Endodermal cell (in vitro differentiated cells): ENCODE results near the gene ARGLU1. TPM values are rescaled to one million over a fixed set of nuclear protein-coding genes. Genes with fewer than 3 reads are reported as not detected.

Experiments
- DNase-seq: peaks from one replicate; pipeline ENCODE4 v3.0.0-alpha.2; 2017
- H3K27ac ChIP-seq: 2 replicates; pipeline ENCODE4 v1.5.1; 2013; ENCODE audit warnings: mild to moderate bottlenecking, low read depth, low read length, moderate library complexity
- H3K27me3 ChIP-seq: 2 replicates; pipeline ENCODE4 v1.6.1; 2013; ENCODE audit warnings: mild to moderate bottlenecking, low read length, moderate library complexity; ENCODE audit not compliant: insufficient read depth, control insufficient read depth, poor library complexity, severe bottlenecking
- H3K36me3 ChIP-seq: 2 replicates; pipeline ENCODE4 v1.7.0; 2013; ENCODE audit warnings: mild to moderate bottlenecking, low read length, moderate library complexity; ENCODE audit not compliant: control insufficient read depth, insufficient read depth
- H3K4me1 ChIP-seq: one replicate; pipeline ENCODE4 v1.7.0; 2013; ENCODE audit warnings: low read length; ENCODE audit not compliant: control insufficient read depth, insufficient read depth
- H3K4me3 ChIP-seq: 2 replicates; pipeline ENCODE4 v1.5.1; 2013; ENCODE audit warnings: mild to moderate bottlenecking, low read length, moderate library complexity
- H3K9ac ChIP-seq: 2 replicates; pipeline ENCODE4 v1.6.1; 2013; ENCODE audit warnings: mild to moderate bottlenecking, low read length, moderate library complexity; ENCODE audit not compliant: poor library complexity, severe bottlenecking; ENCODE audit errors: extremely low read depth
- H3K9me3 ChIP-seq: 2 replicates; pipeline ENCODE4 v1.6.1; 2013; ENCODE audit warnings: mild to moderate bottlenecking, low read length, moderate library complexity; ENCODE audit not compliant: control insufficient read depth
- H3K27ac Mint-ChIP-seq: 2 replicates; pipeline ENCODE4 v1.8.0; 2020; ENCODE audit warnings: mixed read lengths
- H3K27me3 Mint-ChIP-seq: 2 replicates; pipeline ENCODE4 v1.8.0; 2021; ENCODE audit warnings: mild to moderate bottlenecking, mixed read lengths; ENCODE audit not compliant: insufficient read depth
- H3K36me3 Mint-ChIP-seq: 2 replicates; pipeline ENCODE4 v1.8.0; 2020; ENCODE audit warnings: low read depth, mixed read lengths
- H3K4me1 Mint-ChIP-seq: 2 replicates; pipeline ENCODE4 v1.8.0; 2020; ENCODE audit warnings: mixed read lengths
- H3K4me3 Mint-ChIP-seq: 2 replicates; pipeline ENCODE4 v1.8.0; 2020; ENCODE audit warnings: mild to moderate bottlenecking, moderate library complexity, mixed read lengths
- H3K9me3 Mint-ChIP-seq: 2 replicates; pipeline ENCODE4 v1.8.0; 2020; ENCODE audit warnings: mild to moderate bottlenecking, mixed read lengths
- CTCF ChIP-seq: fragments of 200-600 bp; sonication (generic); conservative IDR thresholded peaks from 2 replicates; pipeline ENCODE4 v1.5.0; 2021; ENCODE audit warnings: antibody characterized with exemption, mild to moderate bottlenecking
- WGBS, 2 experiments: methylation state at CpG; one replicate each; pipeline versions ENCODE4 v1.1.5 to v1.1.7; 2013; ENCODE audit warnings: missing lambda C conversion rate in 2 of 2, mixed read lengths in 1 of 2; ENCODE audit not compliant: insufficient coverage in 1 of 2, insufficient read length in 1 of 2; 5-methylcytosine and 5-hydroxymethylcytosine counted together
- total RNA-seq, 2 donors: library from RNA; stranded (reverse); fragmentation: NEBNext Ultra II Directional in 1 of 2; extraction: Animal tissue kit (Norgen Biotek cat#: 25700) in 1 of 2; gene quantifications; 2 replicates in 1 of 2; 3 replicates in 1 of 2; pipeline ENCODE4 v1.2.1, GENCODE V29; 2021

The ARGLU1 gene
- total RNA-seq, 2 donors from 2014 or later, result 80.6 to 101 TPM

GRCh38 chr13:106494506-106494905 is 73.4 kb downstream of the ARGLU1 start:
- H3K4me1 ChIP-seq, result no peaks in the 10 kb centered on the region
- no peak overlapping the region for H3K9ac ChIP-seq
- Mint-ChIP-seq H3K9me3 (no peaks in the 10 kb centered on the region), H3K4me1 (peaks cover 49% of the 10 kb centered on the region), H3K4me3 (no peak overlapping the region), H3K27me3 (peaks cover 4% of the 10 kb centered on the region), H3K36me3 (peaks cover 7% of the 10 kb centered on the region), H3K27ac (no peak overlapping the region)
- DNase-seq, result no peak
- H3K9me3 ChIP-seq, result no peaks in the 10 kb centered on the region
- H3K27me3 ChIP-seq, result no peaks in the 10 kb centered on the region
- H3K27ac ChIP-seq, result no peak overlapping the region
- H3K36me3 ChIP-seq, result peaks cover 15% of the 10 kb centered on the region
- no peak overlapping the region for H3K4me3 ChIP-seq
- TF ChIP-seq CTCF, result no peak

GRCh38 chr13:106493533-106494220 is 74.3 kb downstream of the ARGLU1 start:
- Histone ChIP-seq H3K9ac (no peak overlapping the region), H3K27ac (no peak overlapping the region), H3K9me3 (no peaks in the 10 kb centered on the region), H3K27me3 (no peaks in the 10 kb centered on the region), H3K36me3 (peaks cover 15% of the 10 kb centered on the region), H3K4me3 (no peak overlapping the region), H3K4me1 (no peaks in the 10 kb centered on the region)
- Mint-ChIP-seq H3K27ac (no peak overlapping the region), H3K4me1 (peaks cover 51% of the 10 kb centered on the region), H3K36me3 (peaks cover 7% of the 10 kb centered on the region), H3K9me3 (no peaks in the 10 kb centered on the region), H3K4me3 (no peak overlapping the region), H3K27me3 (peaks cover 4% of the 10 kb centered on the region)
- 95 to 96% methylated on average over 12 to 17 of the region's 17 CpGs for WGBS, 2 experiments
- no peak for DNase-seq
- TF ChIP-seq CTCF, result no peak

GRCh38 chr13:106492588-106493475 is 75.1 kb downstream of the ARGLU1 start:
- Mint-ChIP-seq H3K9me3 (no peaks in the 10 kb centered on the region), H3K27me3 (peaks cover 4% of the 10 kb centered on the region), H3K36me3 (peaks cover 7% of the 10 kb centered on the region), H3K4me1 (peaks cover 51% of the 10 kb centered on the region), H3K4me3 (no peak overlapping the region), H3K27ac (no peak overlapping the region)
- H3K4me3 ChIP-seq, result no peak overlapping the region
- H3K4me1 ChIP-seq, result peaks cover 6% of the 10 kb centered on the region
- no peaks in the 10 kb centered on the region for H3K9me3 ChIP-seq
- 95 to 96% methylated on average over 51 to 54 of the region's 54 CpGs for WGBS, 2 experiments
- H3K36me3 ChIP-seq, result peaks cover 15% of the 10 kb centered on the region
- TF ChIP-seq CTCF, result no peak
- H3K27ac ChIP-seq, result no peak overlapping the region
- H3K27me3 ChIP-seq, result no peaks in the 10 kb centered on the region
- no peak for DNase-seq
- H3K9ac ChIP-seq, result no peak overlapping the region
